HUDEP-2 (cell line): Measurements from ENCODE around the gene BTD.

Experiments
- DNase-seq, 76 experiments: peaks; one replicate each; lab custom pipeline; 2025; ENCODE audit not compliant: unreplicated experiment in 76 of 76; lab: John Stamatoyannopoulos, UW

The BTD gene

GRCh38 chr3:15601399-15602145 is at the start of gene BTD, which contains the start of gene HACL1:
TSS of gene BTD (plus strand) at chr3:15601745. CDS start at chr3:15635440, 33,695 bp downstream.
TSS of gene HACL1 (minus strand) at chr3:15601569. CDS start at chr3:15601463, 106 bp downstream.
- no peak for DNase-seq

GRCh38 chr3:15551902-15552301 is 49.6 kb upstream of the BTD start:
- DNase-seq = no peak

- no peak for DNase-seq
Observed at GRCh38 chr3:15553749-15554148, 47.8 kb upstream of the BTD start.

GRCh38 chr3:15556512-15556911 is 45.0 kb upstream of the BTD start:
- no peak for DNase-seq

GRCh38 chr3:15557511-15557946 is 44.0 kb upstream of the BTD start:
- DNase-seq = peak in 67 of 76 experiments; percentile 1 to 82 (median 43)

GRCh38 chr3:15558581-15558980 is 43.0 kb upstream of the BTD start:
- no peak for DNase-seq

- no peak for DNase-seq
Observed at GRCh38 chr3:15562560-15562959, 39.0 kb upstream of the BTD start.

- no peak for DNase-seq
Observed at GRCh38 chr3:15563190-15563589, 38.4 kb upstream of the BTD start.

- DNase-seq = no peak
Observed at GRCh38 chr3:15572138-15572537, 29.4 kb upstream of the BTD start.

GRCh38 chr3:15575446-15575845 is 26.1 kb upstream of the BTD start:
- no peak for DNase-seq

GRCh38 chr3:15576475-15576874 is 25.1 kb upstream of the BTD start:
- peak in 2 of 76 experiments; percentile 7 for DNase-seq

- DNase-seq = no peak
Observed at GRCh38 chr3:15578289-15578867, 23.2 kb upstream of the BTD start.

- no peak for DNase-seq
Observed at GRCh38 chr3:15579051-15579450, 22.5 kb upstream of the BTD start.

- no peak for DNase-seq
Observed at GRCh38 chr3:15581471-15582394, 19.8 kb upstream of the BTD start.

- no peak for DNase-seq
Observed at GRCh38 chr3:15585111-15585845, 16.3 kb upstream of the BTD start.

- DNase-seq = no peak
Observed at GRCh38 chr3:15591242-15591641, 10.3 kb upstream of the BTD start.

- DNase-seq = no peak
Observed at GRCh38 chr3:15591928-15592327, 9.6 kb upstream of the BTD start.

GRCh38 chr3:15592968-15593367 is 8.6 kb upstream of the BTD start:
- no peak for DNase-seq

GRCh38 chr3:15595955-15596354 is 5.6 kb upstream of the BTD start:
- DNase-seq = no peak

GRCh38 chr3:15601046-15601398 is 523 bp upstream of the BTD start:
- DNase-seq = no peak

GRCh38 chr3:15602146-15602536 is 596 bp downstream of the BTD start:
- no peak for DNase-seq
